NCI-H1436 (cell line): ENCODE results near the gene TOMM40L.

Source experiments
- DNase-seq: peaks from one replicate; lab custom pipeline; 2025; lab: John Stamatoyannopoulos, UW

TOMM40L gene

GRCh38 chr1:161197560-161198193 lies 28.2 kb upstream of the TOMM40L start:
- no peak for DNase-seq

- peak; percentile 11 for DNase-seq
Measured at GRCh38 chr1:161198194-161198896, 27.5 kb upstream of the TOMM40L start.

- DNase-seq = no peak
Measured at GRCh38 chr1:161198897-161199431, 26.9 kb upstream of the TOMM40L start, which contains the start of gene ADAMTS4. Gene ADAMTS4 (minus strand): TSS chr1:161199054. CDS start chr1:161198627, 427 bp downstream.

- no peak for DNase-seq
Measured at GRCh38 chr1:161199506-161200139, 26.2 kb upstream of the TOMM40L start.

- no peak for DNase-seq
Measured at GRCh38 chr1:161200421-161200991, 25.4 kb upstream of the TOMM40L start.

- no peak for DNase-seq
Measured at GRCh38 chr1:161200992-161201835, 24.6 kb upstream of the TOMM40L start.

- DNase-seq = peak; percentile 97
Measured at GRCh38 chr1:161201836-161202712, 23.8 kb upstream of the TOMM40L start, which contains the start of gene NDUFS2. Gene NDUFS2 (plus strand): TSS chr1:161202367. CDS start chr1:161202386, 19 bp downstream.

- DNase-seq = no peak
Measured at GRCh38 chr1:161206411-161207140, 19.3 kb upstream of the TOMM40L start.

GRCh38 chr1:161207173-161207572 lies 18.7 kb upstream of the TOMM40L start:
- DNase-seq = no peak

GRCh38 chr1:161209790-161210409 lies 16.0 kb upstream of the TOMM40L start:
- DNase-seq = peak; percentile 64

GRCh38 chr1:161214369-161214768 lies 11.5 kb upstream of the TOMM40L start:
- no peak for DNase-seq

- no peak for DNase-seq
Measured at GRCh38 chr1:161215076-161215475, 10.8 kb upstream of the TOMM40L start, which contains the start of gene FCER1G. Gene FCER1G (plus strand): TSS chr1:161215295. CDS start chr1:161215322, 27 bp downstream.

- no peak for DNase-seq
Measured at GRCh38 chr1:161216945-161217712, 8.7 kb upstream of the TOMM40L start.

- no peak for DNase-seq
Measured at GRCh38 chr1:161217831-161218230, 8.0 kb upstream of the TOMM40L start.

GRCh38 chr1:161218301-161219077 lies 7.4 kb upstream of the TOMM40L start:
- DNase-seq = no peak

GRCh38 chr1:161219078-161219892 lies 6.6 kb upstream of the TOMM40L start:
- DNase-seq = no peak

GRCh38 chr1:161220002-161220401 lies 5.9 kb upstream of the TOMM40L start:
- no peak for DNase-seq
